Measurements from ENCODE around the gene TMIGD1.

TMIGD1 gene

GRCh38 chr17:30332057-30332542 is 1.8 kb downstream of the TMIGD1 start:
- DNase-seq (ENCODE audit: low spot score) = no peak

GRCh38 chr17:30326809-30327208 is 7.0 kb downstream of the TMIGD1 start:
- DNase-seq (ENCODE audit: low spot score) = no peak

- DNase-seq (ENCODE audit: low spot score) = no peak
These were observed 9.1 kb downstream of the TMIGD1 start for GRCh38 chr17:30324723-30325122.

- DNase-seq (ENCODE audit: low spot score) = no peak
These were observed 9.9 kb downstream of the TMIGD1 start for GRCh38 chr17:30323895-30324319.

GRCh38 chr17:30323262-30323894 is 10.5 kb downstream of the TMIGD1 start:
- no peak for DNase-seq (ENCODE audit: low spot score)

- DNase-seq (ENCODE audit: low spot score) = no peak
These were observed 12.5 kb downstream of the TMIGD1 start for GRCh38 chr17:30321314-30321713.

GRCh38 chr17:30318155-30318554 is 15.7 kb downstream of the TMIGD1 start:
- DNase-seq (ENCODE audit: low spot score) = no peak

- DNase-seq (ENCODE audit: low spot score) = no peak
These were observed 17.1 kb downstream of the TMIGD1 start for GRCh38 chr17:30316736-30317135.

- no peak for DNase-seq (ENCODE audit: low spot score)
These were observed 18.8 kb downstream of the TMIGD1 start for GRCh38 chr17:30315106-30315505.

- DNase-seq (ENCODE audit: low spot score) = no peak
These were observed 19.4 kb downstream of the TMIGD1 start for GRCh38 chr17:30314474-30314873.

- no peak for DNase-seq (ENCODE audit: low spot score)
These were observed 21.6 kb downstream of the TMIGD1 start for GRCh38 chr17:30312226-30312625.

GRCh38 chr17:30310562-30310961 is 23.3 kb downstream of the TMIGD1 start:
- DNase-seq (ENCODE audit: low spot score) = no peak

GRCh38 chr17:30309591-30309990 is 24.3 kb downstream of the TMIGD1 start:
- no peak for DNase-seq (ENCODE audit: low spot score)

- no peak for DNase-seq (ENCODE audit: low spot score)
These were observed 25.5 kb downstream of the TMIGD1 start for GRCh38 chr17:30308406-30308805.

- no peak for DNase-seq (ENCODE audit: low spot score)
These were observed 29.1 kb downstream of the TMIGD1 start for GRCh38 chr17:30304778-30305177.

- no peak for DNase-seq (ENCODE audit: low spot score)
These were observed 31.6 kb downstream of the TMIGD1 start for GRCh38 chr17:30302241-30302640.

GRCh38 chr17:30300818-30301217 is 33.0 kb downstream of the TMIGD1 start:
- DNase-seq (ENCODE audit: low spot score) = no peak

GRCh38 chr17:30299000-30299399 is 34.9 kb downstream of the TMIGD1 start:
- DNase-seq (ENCODE audit: low spot score) = no peak

- DNase-seq (ENCODE audit: low spot score) = no peak
These were observed 36.1 kb downstream of the TMIGD1 start for GRCh38 chr17:30297715-30298114.

GRCh38 chr17:30296499-30297080 is 37.3 kb downstream of the TMIGD1 start:
- DNase-seq (ENCODE audit: low spot score) = no peak

- DNase-seq (ENCODE audit: low spot score) = peak; percentile 32
These were observed 41.5 kb downstream of the TMIGD1 start for GRCh38 chr17:30292286-30292858.

GRCh38 chr17:30291543-30292285 is 42.1 kb downstream of the TMIGD1 start, which contains the start of gene BLMH:
Gene BLMH, minus strand, starts transcription at chr17:30291944. Its CDS starts 125 bp downstream, at chr17:30291819.
- DNase-seq (ENCODE audit: low spot score) = peak; percentile 48
